Measurements from ENCODE around the gene TNS3. TPM values are rescaled to one million over a fixed set of nuclear protein-coding genes. Genes with fewer than 3 reads are reported as not detected.

Gene TNS3
- polyA plus RNA-seq, 3 donors = 5.2 to 30.3 (median 7.9) TPM

DNA sequence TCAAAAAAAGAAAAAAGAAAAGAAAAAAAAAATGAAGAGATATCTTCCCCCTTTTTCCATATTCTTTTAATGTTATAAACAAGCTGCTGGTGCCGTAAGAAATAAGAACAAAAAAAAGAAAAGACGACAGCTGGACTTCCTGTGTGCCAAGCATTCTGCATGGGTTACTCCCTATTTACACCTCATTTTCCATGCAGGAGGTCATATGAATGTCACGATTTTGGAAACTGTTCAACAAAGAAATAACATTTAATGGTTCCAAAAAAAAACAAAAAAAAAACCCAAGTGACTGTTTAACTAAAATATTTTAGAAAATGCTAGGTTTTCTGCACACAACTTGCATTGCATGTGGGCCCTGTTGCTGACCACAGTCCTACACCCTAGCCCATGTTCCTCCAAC lies 159.3 kb downstream of the TNS3 start:
- no peak overlapping the region for H3K9ac ChIP-seq (ENCODE audit: insufficient read depth, low read length, poor library complexity, severe bottlenecking)
- Mint-ChIP-seq H3K27me3 (ENCODE audit: low read depth in 3 of 3) (peaks cover 0 to 2% (median 0%) of the 10 kb centered on the region in 3 donors), H3K27ac (no peak overlapping the region), H3K4me1 (peaks cover 8% of the 10 kb centered on the region), H3K36me3 (peaks cover 90 to 98% of the 10 kb centered on the region in 2 donors), H3K4me3 (no peak overlapping the region), H3K9me3 (peaks cover 0 to 4% (median 2%) of the 10 kb centered on the region in 7 donors)
- peaks cover 19% of the 10 kb centered on the region for H4K20me1 ChIP-seq (ENCODE audit: insufficient read depth, low read length)
- H3K27me3 ChIP-seq (ENCODE audit: control insufficient read depth in 2 of 2, insufficient read depth in 2 of 2, low read length in 2 of 2) = no peaks in the 10 kb centered on the region
- whole genome bisulfite sequencing (ENCODE audit: insufficient coverage) = no CpG with 5 or more reads among the region's 3 CpGs
- TF ChIP-seq CTCF (IDR thresholded peaks at IDR 0.05) = no peak
- peaks cover 0 to 8% of the 10 kb centered on the region in 2 donors for H3K4me1 ChIP-seq (ENCODE audit: control insufficient read depth in 1 of 2, insufficient read depth in 2 of 2, low read length in 2 of 2)
- intact Hi-C loops (cut with micrococcal nuclease) = no loop called here
- H3K36me3 ChIP-seq (replicated peaks in 1 of 2; ENCODE audit: control insufficient read depth in 1 of 2, insufficient read depth in 2 of 2, low read length in 2 of 2) = peaks cover 80 to 100% of the 10 kb centered on the region in 2 donors
- H3K4me3 ChIP-seq (replicated peaks in 1 of 3; ENCODE audit: low read depth in 2 of 3, low read length in 3 of 3) = no peak overlapping the region
- no peak overlapping the region for H3K27ac ChIP-seq (ENCODE audit: low read depth in 1 of 2, low read length in 2 of 2)
- H2AFZ ChIP-seq (ENCODE audit: insufficient read depth, low read depth, low read length, poor library complexity, severe bottlenecking) = no peak overlapping the region
- no peak for DNase-seq
- H3K79me2 ChIP-seq (ENCODE audit: insufficient read depth, low read length) = no peaks in the 10 kb centered on the region
- H3K9me3 ChIP-seq (replicated peaks in 1 of 2; ENCODE audit: control insufficient read depth in 1 of 2, insufficient read depth in 1 of 2, low read length in 2 of 2) = no peaks in the 10 kb centered on the region
- no peak overlapping the region for H3K4me2 ChIP-seq (replicated peaks; ENCODE audit: extremely low read depth, low read length, poor library complexity, severe bottlenecking)

GRCh38 chr7:47421456-47421855 lies 160.5 kb downstream of the TNS3 start:
- Histone ChIP-seq H4K20me1 (ENCODE audit: insufficient read depth, low read length) (peaks cover 14% of the 10 kb centered on the region), H3K4me1 (ENCODE audit: control insufficient read depth in 1 of 2, insufficient read depth in 2 of 2, low read length in 2 of 2) (peaks cover 0 to 8% of the 10 kb centered on the region in 2 donors), H3K27ac (ENCODE audit: low read depth in 1 of 2, low read length in 2 of 2) (peak overlapping the region in 1 of 2 donors; percentile 17), H3K9me3 (replicated peaks in 1 of 2; ENCODE audit: control insufficient read depth in 1 of 2, insufficient read depth in 1 of 2, low read length in 2 of 2) (no peaks in the 10 kb centered on the region), H3K4me3 (replicated peaks in 1 of 3; ENCODE audit: low read depth in 2 of 3, low read length in 3 of 3) (no peak overlapping the region), H3K79me2 (ENCODE audit: insufficient read depth, low read length) (no peaks in the 10 kb centered on the region), H2AFZ (ENCODE audit: insufficient read depth, low read depth, low read length, poor library complexity, severe bottlenecking) (no peak overlapping the region), H3K27me3 (ENCODE audit: control insufficient read depth in 2 of 2, insufficient read depth in 2 of 2, low read length in 2 of 2) (no peaks in the 10 kb centered on the region), H3K4me2 (replicated peaks; ENCODE audit: extremely low read depth, low read length, poor library complexity, severe bottlenecking) (no peak overlapping the region), H3K36me3 (replicated peaks in 1 of 2; ENCODE audit: control insufficient read depth in 1 of 2, insufficient read depth in 2 of 2, low read length in 2 of 2) (peaks cover 78 to 100% of the 10 kb centered on the region in 2 donors), H3K9ac (ENCODE audit: insufficient read depth, low read length, poor library complexity, severe bottlenecking) (no peak overlapping the region)
- Mint-ChIP-seq H3K36me3 (peaks cover 92 to 98% of the 10 kb centered on the region in 2 donors), H3K4me3 (no peak overlapping the region), H3K4me1 (peaks cover 8% of the 10 kb centered on the region), H3K9me3 (peaks cover 0 to 4% (median 2%) of the 10 kb centered on the region in 7 donors), H3K27ac (peak overlapping the region in 3 of 7 donors; percentile 18 to 68 (median 56)), H3K27me3 (ENCODE audit: low read depth in 3 of 3) (peaks cover 0 to 2% (median 0%) of the 10 kb centered on the region in 3 donors)
- TF ChIP-seq CTCF (IDR thresholded peaks at IDR 0.05) = no peak
- WGBS (ENCODE audit: insufficient coverage) = no CpG with 5 or more reads among the region's 4 CpGs
- intact Hi-C loops (cut with micrococcal nuclease) = no loop called here
- DNase-seq = no peak

All from CD14-positive monocyte (primary cell).